BLaER1 (cell line): ENCODE measurements around the gene FXYD4.
A peak's percentile ranks its signal among the peaks of the same experiment; 100 is the strongest.
"Not testable (repeated sequence)": the region's sequence is repeated elsewhere in the genome, so short reads cannot be mapped to it uniquely, and the experiment has no call there.

Experiments used
- H3K27ac ChIP-seq: shearing (Covaris generic); formaldehyde crosslinking; 2 replicates; pipeline ENCODE4 v1.8.1; 2022
- H3K27me3 ChIP-seq: shearing (Covaris generic); formaldehyde crosslinking; 2 replicates; pipeline ENCODE4 v1.8.1; 2022
- H3K36me3 ChIP-seq: shearing (Covaris generic); formaldehyde crosslinking; 2 replicates; pipeline ENCODE4 v1.8.1; 2022
- H3K4me1 ChIP-seq: shearing (Covaris generic); formaldehyde crosslinking; 2 replicates; pipeline ENCODE4 v1.8.1; 2022
- H3K4me2 ChIP-seq: shearing (Covaris generic); formaldehyde crosslinking; 2 replicates; pipeline ENCODE4 v1.8.1; 2022
- H3K4me3 ChIP-seq: shearing (Covaris generic); formaldehyde crosslinking; 2 replicates; pipeline ENCODE4 v1.8.1; 2022
- H3K9ac ChIP-seq: shearing (Covaris generic); formaldehyde crosslinking; 2 replicates; pipeline ENCODE4 v1.8.1; 2022
- H3K9me3 ChIP-seq: shearing (Covaris generic); formaldehyde crosslinking; 2 replicates; pipeline ENCODE4 v1.8.1; 2022
- H4K20me1 ChIP-seq: shearing (Covaris generic); formaldehyde crosslinking; 2 replicates; pipeline ENCODE4 v1.8.1; 2022
- Cebpa-rat ChIP-seq: shearing (Covaris generic); IDR thresholded peaks from 2 replicates; pipeline ENCODE4 v1.8.1; 2022

The FXYD4 gene

DNA sequence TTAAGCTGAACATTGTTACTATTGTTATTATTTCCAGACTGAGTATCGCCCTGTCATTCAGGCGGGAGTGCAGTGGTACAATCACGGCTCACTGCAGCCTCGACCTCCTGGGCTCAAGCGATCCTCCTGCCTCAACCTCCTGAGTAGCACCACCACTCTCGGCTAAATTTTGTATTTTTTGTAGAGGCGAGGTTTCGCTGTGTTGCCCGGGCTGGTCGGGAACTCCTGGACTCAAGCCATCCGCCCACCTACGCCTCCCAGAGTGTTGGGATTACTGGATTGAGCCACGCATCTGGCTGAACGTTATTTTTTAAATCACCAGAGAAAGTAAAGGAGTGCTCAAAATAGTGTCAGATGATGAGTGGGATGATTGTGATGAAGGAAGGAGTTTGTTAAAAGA lies 38.9 kb downstream of the FXYD4 start:
- H3K27me3 ChIP-seq = no peaks in the 10 kb centered on the region
- H4K20me1 ChIP-seq = peaks cover 34% of the 10 kb centered on the region
- H3K27ac ChIP-seq = peak overlapping the region; percentile 99
- H3K4me3 ChIP-seq = peak overlapping the region; percentile 88
- no peaks in the 10 kb centered on the region for H3K9me3 ChIP-seq
- H3K4me2 ChIP-seq = peak overlapping the region; percentile 90
- no peaks in the 10 kb centered on the region for H3K36me3 ChIP-seq
- peaks cover 28% of the 10 kb centered on the region for H3K4me1 ChIP-seq
- peak overlapping the region; percentile 99; the same call in 1 of the 2 replicates for H3K9ac ChIP-seq
- TF ChIP-seq Cebpa-rat = no peak

DNA sequence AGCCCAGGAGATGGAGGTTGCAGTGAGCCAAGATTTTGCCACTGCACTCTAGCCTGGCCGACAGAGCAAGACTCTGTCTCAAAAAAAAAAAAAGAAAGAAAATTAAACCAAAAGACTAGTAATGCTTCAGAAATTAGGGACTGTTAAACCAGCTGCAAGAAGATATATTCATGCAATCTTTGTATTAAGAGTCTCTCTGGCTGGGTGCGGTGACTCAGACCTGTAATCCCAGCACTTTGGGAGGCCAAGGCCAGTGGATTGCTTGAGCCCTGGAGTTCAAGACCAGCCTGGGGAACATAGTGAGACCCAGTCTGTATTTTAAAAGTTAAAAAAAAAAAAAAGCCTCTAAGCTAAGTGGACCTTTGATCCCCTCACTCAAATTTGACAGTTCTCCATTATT lies 40.1 kb downstream of the FXYD4 start:
- TF ChIP-seq Cebpa-rat = no peak
- Histone ChIP-seq H3K9ac (no peak overlapping the region), H3K4me3 (no peak overlapping the region), H3K9me3 (no peaks in the 10 kb centered on the region), H3K36me3 (no peaks in the 10 kb centered on the region), H3K27ac (no peak overlapping the region), H3K4me1 (peaks cover 22% of the 10 kb centered on the region), H3K27me3 (no peaks in the 10 kb centered on the region), H4K20me1 (peaks cover 22% of the 10 kb centered on the region), H3K4me2 (no peak overlapping the region)

DNA sequence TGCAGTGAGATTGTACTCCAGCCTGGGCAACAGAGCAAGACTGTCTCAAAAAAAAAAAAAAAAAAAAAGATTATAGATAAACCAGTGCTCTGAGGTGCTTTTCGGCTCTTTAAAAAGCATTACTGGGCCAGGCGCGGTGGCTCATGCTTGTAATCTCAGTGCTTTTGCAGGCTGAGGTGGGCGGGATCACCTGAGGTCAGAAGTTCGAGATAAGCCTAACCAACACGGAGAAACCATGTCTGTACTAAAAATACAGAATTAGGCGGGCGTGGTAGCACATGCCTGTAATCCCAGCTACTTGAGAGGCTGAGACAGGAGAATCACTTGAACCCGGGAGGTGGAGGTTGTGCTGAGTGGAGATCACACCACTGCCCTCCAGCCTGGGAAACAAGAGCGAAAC lies 44.1 kb downstream of the FXYD4 start:
- Histone ChIP-seq H3K9me3 (peaks cover 9% of the 10 kb centered on the region), H3K27me3 (no peaks in the 10 kb centered on the region), H3K4me3 (no peak overlapping the region), H4K20me1 (no peaks in the 10 kb centered on the region), H3K4me2 (no peak overlapping the region), H3K4me1 (peaks cover 42% of the 10 kb centered on the region), H3K9ac (no peak overlapping the region), H3K36me3 (no peaks in the 10 kb centered on the region), H3K27ac (no peak overlapping the region)
- TF ChIP-seq Cebpa-rat = no peak

DNA sequence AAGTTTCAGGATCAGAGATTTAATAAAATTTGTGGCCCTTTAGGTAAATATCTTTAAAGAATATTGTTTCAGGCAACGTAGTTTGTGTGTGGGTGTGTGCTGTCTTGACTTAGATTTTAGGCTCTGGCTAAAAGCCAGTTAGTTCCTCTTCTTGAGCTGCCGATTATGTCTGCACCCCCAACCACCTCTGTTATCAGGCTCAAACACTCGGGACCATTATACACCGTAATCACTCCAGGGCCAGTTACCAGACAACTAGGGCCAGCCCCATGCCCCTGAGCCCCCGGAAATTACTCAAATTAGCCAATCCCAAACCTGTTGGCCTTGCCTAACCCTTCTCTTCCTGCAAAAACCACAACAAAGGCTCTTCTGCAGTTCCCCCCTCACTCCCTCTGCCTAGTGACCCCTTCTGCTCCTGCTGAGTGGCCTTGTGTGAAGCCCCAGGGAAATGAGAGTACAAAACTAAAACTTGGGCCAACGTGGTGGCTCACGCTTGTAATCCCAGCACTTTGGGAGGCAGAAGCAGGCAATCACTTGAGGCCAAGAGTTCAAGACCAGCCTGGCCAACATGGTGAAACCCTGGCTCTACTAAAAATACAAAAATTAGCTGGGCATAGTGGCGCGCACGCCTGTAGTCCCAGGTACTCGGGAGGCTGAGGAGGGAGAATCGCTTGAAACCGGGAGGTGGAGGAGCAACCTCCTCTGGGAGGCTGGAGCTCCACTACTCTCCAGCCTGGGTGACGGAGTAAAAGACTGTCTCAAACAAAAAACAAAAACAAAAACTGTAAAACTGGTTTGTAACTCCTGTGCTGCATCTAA lies 46.7 kb downstream of the FXYD4 start:
- H4K20me1 ChIP-seq = no peaks in the 10 kb centered on the region
- H3K27me3 ChIP-seq = no peaks in the 10 kb centered on the region
- peak; percentile 90 for TF ChIP-seq Cebpa-rat
- H3K9ac ChIP-seq = peak overlapping the region; percentile 54
- H3K36me3 ChIP-seq = no peaks in the 10 kb centered on the region
- H3K4me2 ChIP-seq = peak overlapping the region; percentile 73
- H3K4me1 ChIP-seq = peaks cover 50% of the 10 kb centered on the region
- peak overlapping the region; percentile 29 for H3K4me3 ChIP-seq
- H3K9me3 ChIP-seq = peaks cover 9% of the 10 kb centered on the region
- peak overlapping the region; percentile 84 for H3K27ac ChIP-seq

DNA sequence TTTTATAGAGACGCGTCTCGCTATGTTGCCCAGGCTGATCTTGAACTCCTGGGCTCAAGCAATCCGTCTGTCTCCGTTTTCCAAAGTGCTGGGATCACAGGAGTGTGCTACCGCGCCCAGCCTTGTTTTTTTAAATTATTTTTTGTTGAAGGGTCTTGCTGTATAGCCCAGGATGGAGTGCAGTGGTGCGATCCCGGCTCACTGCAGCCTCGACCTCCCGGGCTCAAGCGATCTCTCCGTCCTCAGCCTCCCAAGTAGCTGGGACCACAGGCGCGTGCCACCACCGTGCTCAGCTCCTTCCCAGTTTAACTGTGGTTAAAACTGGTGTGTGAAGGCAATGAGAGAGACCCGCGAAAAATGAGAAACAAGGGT lies 48.5 kb downstream of the FXYD4 start:
- H3K9ac ChIP-seq = peak overlapping the region; percentile 90
- H3K27ac ChIP-seq = peak overlapping the region; percentile 96
- no peaks in the 10 kb centered on the region for H3K36me3 ChIP-seq
- peaks cover 9% of the 10 kb centered on the region for H3K9me3 ChIP-seq
- H3K4me3 ChIP-seq = peak overlapping the region; percentile 69
- H4K20me1 ChIP-seq = no peaks in the 10 kb centered on the region
- no peaks in the 10 kb centered on the region for H3K27me3 ChIP-seq
- no peak for TF ChIP-seq Cebpa-rat
- peaks cover 50% of the 10 kb centered on the region for H3K4me1 ChIP-seq
- H3K4me2 ChIP-seq = peak overlapping the region; percentile 94

DNA sequence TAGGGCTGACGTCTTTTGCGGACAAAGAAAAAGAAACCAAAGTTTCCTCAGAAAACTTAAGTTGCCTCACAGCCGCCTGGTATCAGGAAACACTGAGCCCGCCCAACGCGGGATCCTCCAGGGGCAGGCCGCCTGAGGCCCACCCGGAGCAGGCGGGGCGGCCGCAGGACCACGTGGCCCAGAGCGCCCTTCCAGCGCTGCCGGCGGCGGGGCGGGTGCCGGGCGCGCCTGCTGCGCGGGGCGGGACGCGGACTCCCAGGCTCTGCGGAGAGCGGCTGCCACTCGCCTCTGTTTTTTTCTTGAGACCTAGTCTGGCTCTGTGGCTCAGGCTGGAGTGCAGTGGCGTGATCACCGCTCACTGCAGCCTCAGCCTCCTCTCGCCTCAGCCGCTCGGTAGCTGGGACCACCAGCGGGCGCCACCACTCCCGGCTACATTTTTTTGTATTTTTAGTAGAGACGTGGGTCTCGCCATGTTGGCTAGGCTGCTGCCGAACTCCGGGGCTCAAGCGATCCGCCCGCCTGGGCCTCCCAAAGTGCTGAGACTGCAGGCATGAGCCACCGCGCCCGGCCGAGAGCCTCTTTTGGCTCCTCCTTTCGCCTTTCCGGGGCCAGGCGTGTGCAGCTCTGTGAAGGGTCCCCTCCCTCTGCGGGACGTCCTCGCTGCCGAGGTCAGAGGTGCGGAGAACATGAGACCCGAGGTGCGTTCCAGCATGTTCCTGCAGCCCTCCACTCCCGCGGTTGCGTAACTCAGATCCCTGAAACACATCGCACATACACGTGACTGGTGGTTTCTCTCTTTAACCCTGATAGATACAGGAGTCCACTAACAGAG lies 49.1 kb downstream of the FXYD4 start:
- Histone ChIP-seq H3K27ac (peak overlapping the region; percentile 96), H3K9me3 (peaks cover 9% of the 10 kb centered on the region), H3K9ac (peak overlapping the region; percentile 90), H4K20me1 (no peaks in the 10 kb centered on the region), H3K27me3 (no peaks in the 10 kb centered on the region), H3K4me1 (peaks cover 50% of the 10 kb centered on the region), H3K4me2 (peak overlapping the region; percentile 94), H3K4me3 (peak overlapping the region; percentile 69), H3K36me3 (no peaks in the 10 kb centered on the region)
- TF ChIP-seq Cebpa-rat = peak; percentile 95

DNA sequence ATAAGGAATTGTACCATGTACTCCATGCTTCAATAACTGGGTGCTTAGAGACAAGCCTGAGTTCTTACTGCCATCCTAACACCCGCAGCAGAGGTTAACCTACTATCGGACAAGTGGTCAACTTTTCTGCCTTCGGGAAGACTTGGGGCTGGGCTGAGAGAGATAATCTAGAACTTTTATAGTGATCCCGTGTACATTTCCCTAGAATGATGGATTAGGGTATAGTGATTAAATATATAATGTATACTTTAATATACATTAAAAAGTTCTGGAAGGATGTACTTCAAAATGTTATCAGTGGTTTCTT lies 49.7 kb downstream of the FXYD4 start:
- Histone ChIP-seq H3K36me3 (no peaks in the 10 kb centered on the region), H3K27ac (peak overlapping the region; percentile 96), H3K4me1 (peaks cover 52% of the 10 kb centered on the region), H3K27me3 (no peaks in the 10 kb centered on the region), H3K4me3 (peak overlapping the region; percentile 69), H4K20me1 (no peaks in the 10 kb centered on the region), H3K9ac (peak overlapping the region; percentile 90), H3K4me2 (peak overlapping the region; percentile 94), H3K9me3 (peaks cover 9% of the 10 kb centered on the region)
- no peak for TF ChIP-seq Cebpa-rat

DNA sequence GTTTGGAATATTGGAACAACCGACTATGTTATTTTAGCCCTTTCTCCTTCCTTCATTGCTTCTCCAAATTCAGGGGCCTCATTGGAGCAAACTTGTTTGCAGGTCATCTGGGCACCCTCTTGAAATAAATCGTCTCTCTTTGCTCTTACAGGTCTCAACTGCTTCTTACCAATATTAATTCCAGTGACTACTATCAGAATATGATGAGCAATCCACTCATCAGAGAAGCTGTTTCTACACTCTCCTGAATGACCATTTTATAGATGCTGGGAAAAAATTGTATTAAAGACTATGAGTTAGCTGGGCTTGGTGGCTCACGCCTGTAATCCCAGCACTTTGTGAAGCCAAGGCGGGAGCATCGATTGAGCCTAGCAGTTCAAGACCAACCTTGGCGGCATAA lies 50.1 kb downstream of the FXYD4 start:
- peak overlapping the region; percentile 96 for H3K27ac ChIP-seq
- H3K9ac ChIP-seq = peak overlapping the region; percentile 90; the same call in 1 of the 2 replicates
- no peaks in the 10 kb centered on the region for H3K27me3 ChIP-seq

DNA sequence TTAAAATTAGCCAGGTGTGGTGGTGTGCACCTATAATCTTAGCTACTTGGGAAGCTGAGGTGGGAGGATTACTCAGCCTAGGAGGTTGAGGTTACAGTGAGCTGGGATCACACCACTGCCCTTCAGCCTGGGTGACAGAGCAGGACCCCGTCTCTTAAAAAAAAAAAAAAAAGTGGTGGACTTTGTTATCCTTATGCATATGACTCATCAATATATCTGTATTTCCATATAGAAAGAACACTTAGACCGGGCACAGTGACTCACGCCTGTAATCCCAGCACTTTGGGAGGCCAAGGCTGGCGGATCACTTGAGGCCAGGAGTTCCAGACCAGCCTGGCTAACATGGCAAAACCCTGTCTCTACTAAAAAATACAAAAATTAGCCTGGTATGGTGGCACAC lies 50.5 kb downstream of the FXYD4 start:
- not testable (repeated sequence) for H3K36me3 ChIP-seq, H3K4me3 ChIP-seq, H3K27me3 ChIP-seq, H4K20me1 ChIP-seq, H3K9ac ChIP-seq, H3K9me3 ChIP-seq
- Histone ChIP-seq H3K4me2 (peak overlapping the region; percentile 94), H3K27ac (0 out of 2 replicates have a peak overlapping the region, but pooled peaks have one; percentile 96), H3K4me1 (peaks cover 52% of the 10 kb centered on the region)

More for the DNA sequence above, 50.1 kb downstream of the FXYD4 start:
- H3K36me3 ChIP-seq = no peaks in the 10 kb centered on the region
- peak overlapping the region; percentile 94 for H3K4me2 ChIP-seq
- H3K9me3 ChIP-seq = peaks cover 9% of the 10 kb centered on the region
- H4K20me1 ChIP-seq = no peaks in the 10 kb centered on the region
- no peak for TF ChIP-seq Cebpa-rat
- peaks cover 52% of the 10 kb centered on the region for H3K4me1 ChIP-seq
- peak overlapping the region; percentile 69; the same call in 1 of the 2 replicates for H3K4me3 ChIP-seq

DNA sequence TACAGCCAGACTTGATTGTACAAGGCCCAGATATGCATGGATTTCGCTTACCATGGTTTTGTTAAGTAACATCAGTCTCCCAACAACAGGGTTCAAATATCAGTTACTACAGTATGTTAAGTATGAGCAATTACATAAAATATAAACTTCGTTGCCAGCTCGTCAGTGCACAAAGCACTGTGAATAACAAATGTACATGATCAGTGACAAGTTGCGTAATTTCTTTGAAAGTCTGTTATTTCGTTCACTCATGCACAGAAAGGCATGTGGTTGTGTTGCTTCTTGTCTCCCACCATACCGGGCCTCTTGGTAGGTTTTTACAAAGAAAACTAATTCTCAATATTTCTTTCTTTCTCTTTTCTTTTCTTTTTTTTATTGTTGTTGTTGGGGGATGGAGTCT lies 53.0 kb downstream of the FXYD4 start:
- Histone ChIP-seq H3K36me3 (no peaks in the 10 kb centered on the region), H3K27ac (no peak overlapping the region), H3K27me3 (no peaks in the 10 kb centered on the region), H3K9me3 (no peaks in the 10 kb centered on the region), H4K20me1 (no peaks in the 10 kb centered on the region), H3K4me1 (peaks cover 42% of the 10 kb centered on the region), H3K4me2 (no peak overlapping the region), H3K9ac (no peak overlapping the region), H3K4me3 (no peak overlapping the region)
- peak; percentile 72; the same call in 1 of the 2 replicates for TF ChIP-seq Cebpa-rat
